Retinal pigment epithelial cell (primary cell): Measurements from ENCODE around the gene GRIA2.
"Not testable (repeated sequence)": the region's sequence is repeated elsewhere in the genome, so short reads cannot be mapped to it uniquely, and the experiment has no call there.

Experiments
- DNase-seq: peaks from one replicate; pipeline ENCODE4 v3.0.0-alpha.2; 2010; ENCODE audit warnings: low read depth
- H3K4me3 ChIP-seq: 2 replicates; pipeline ENCODE4 v1.5.1; 2011; ENCODE audit warnings: mild to moderate bottlenecking, low read length, control low read depth, moderate library complexity
- TF ChIP-seq, protein P1 (sequence below): conservative IDR thresholded peaks from 2 replicates; pipeline ENCODE4 v1.5.1; 2011; ENCODE audit warnings: low read depth, low read length, control low read depth, inconsistent platforms

Gene GRIA2

DNA sequence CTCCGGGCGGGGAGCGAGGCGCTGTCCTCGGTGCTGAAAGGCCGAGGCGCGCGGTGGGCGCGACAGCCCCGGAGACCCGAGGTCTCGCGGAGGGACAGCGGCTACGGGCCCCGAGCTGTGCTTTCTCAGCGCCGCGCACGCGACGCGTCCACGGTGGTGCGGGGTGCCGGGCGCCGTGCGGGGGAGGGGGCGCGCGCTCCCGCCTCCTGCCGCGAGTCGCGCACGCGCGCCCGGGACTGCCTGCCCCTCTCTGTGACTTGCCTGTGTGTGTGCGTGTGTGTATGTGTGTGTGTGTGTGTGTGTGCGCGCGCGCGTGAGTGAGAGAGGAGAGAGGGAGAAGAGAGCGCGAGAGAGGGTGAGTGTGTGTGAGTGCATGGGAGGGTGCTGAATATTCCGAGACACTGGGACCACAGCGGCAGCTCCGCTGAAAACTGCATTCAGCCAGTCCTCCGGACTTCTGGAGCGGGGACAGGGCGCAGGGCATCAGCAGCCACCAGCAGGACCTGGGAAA is at the start of gene GRIA2:
Gene GRIA2 (plus strand): TSS at position 358 of the 511 bp plus-strand sequence. CDS start 315 bp downstream, outside the sequence.
- peak within 1 kb of the TSS; percentile 80 for H3K4me3 ChIP-seq
- DNase-seq, result no peak
- TF ChIP-seq, protein P1, sequence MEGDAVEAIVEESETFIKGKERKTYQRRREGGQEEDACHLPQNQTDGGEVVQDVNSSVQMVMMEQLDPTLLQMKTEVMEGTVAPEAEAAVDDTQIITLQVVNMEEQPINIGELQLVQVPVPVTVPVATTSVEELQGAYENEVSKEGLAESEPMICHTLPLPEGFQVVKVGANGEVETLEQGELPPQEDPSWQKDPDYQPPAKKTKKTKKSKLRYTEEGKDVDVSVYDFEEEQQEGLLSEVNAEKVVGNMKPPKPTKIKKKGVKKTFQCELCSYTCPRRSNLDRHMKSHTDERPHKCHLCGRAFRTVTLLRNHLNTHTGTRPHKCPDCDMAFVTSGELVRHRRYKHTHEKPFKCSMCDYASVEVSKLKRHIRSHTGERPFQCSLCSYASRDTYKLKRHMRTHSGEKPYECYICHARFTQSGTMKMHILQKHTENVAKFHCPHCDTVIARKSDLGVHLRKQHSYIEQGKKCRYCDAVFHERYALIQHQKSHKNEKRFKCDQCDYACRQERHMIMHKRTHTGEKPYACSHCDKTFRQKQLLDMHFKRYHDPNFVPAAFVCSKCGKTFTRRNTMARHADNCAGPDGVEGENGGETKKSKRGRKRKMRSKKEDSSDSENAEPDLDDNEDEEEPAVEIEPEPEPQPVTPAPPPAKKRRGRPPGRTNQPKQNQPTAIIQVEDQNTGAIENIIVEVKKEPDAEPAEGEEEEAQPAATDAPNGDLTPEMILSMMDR, result no peak

DNA sequence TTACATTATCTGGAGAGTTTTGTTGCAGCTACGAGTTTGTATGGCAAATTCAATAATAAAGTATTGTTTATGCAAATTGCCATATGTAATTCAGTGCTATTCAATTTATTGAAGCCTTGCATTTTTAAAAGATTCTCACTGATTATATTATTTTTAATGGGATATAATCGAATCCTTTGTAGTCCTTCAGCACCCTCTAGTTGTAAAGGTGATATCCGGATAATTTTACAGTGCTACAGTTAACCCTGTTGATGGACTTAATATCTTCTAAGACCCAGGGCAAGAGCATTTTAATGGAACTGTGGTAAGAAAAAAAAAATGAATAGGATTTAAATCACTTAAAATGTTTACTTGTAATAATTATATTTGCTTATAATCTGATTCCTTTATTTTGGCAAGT is 48.5 kb upstream of the GRIA2 start:
- TF ChIP-seq, protein P1, result peak; percentile 35
- no peak overlapping the region for H3K4me3 ChIP-seq
- DNase-seq, result no peak

DNA sequence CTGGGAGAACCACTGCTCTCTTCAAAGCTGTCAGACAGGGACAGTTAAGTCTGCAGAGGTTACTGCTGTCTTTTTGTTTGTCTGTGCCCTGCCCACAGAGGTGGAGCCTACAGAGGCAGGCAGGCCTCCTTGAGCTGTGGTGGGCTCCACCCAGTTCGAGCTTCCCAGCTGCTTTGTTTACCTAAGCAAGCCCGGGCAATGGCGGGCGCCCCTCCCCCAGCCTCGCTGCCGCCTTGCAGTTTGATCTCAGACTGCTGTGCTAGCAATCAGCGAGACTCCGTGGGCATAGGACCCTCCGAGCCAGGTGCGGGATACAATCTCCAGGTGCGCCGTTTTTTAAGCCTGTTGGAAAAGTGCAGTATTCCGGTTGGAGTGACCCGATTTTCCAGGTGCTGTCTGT is 40.3 kb upstream of the GRIA2 start:
- not testable (repeated sequence) for H3K4me3 ChIP-seq, DNase-seq

DNA sequence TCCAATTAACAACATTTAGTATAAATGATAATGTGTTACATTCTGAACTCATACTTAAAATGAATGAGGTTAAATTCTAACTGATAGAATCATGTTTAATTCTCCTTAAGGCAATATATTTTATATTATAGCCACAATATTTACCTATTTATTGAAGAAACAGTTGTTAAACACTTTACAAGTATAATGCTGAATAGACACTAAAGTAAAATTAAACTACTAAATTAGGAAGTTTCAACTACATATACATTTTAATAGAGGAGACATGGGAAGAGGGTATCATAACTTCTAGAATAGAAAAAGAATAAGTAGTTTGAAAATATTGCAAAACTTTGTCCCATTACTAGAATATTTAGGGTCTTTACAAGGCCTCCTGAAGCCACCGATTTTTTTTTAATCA is 36.2 kb upstream of the GRIA2 start:
- TF ChIP-seq, protein P1, result no peak
- no peak for DNase-seq
- H3K4me3 ChIP-seq, result no peak overlapping the region

DNA sequence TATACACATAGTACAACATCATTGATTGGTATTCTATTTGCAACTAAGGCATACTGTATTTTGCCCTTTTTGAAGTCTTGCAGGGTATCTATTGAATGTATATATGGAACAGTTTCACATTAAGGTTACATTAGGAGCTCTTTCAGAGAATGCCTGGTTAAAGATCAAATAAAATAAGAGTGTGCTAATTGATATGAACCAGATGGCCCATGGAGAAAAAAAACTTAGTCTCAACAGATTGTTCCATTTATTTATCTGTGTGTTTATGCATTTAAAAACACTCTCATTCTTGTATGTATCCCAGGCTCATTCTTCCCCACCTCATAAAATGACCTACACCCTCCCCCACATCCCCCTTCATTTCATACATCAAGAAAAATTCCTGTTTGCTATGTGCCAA is 35.2 kb upstream of the GRIA2 start:
- TF ChIP-seq, protein P1, result no peak
- no peak for DNase-seq
- H3K4me3 ChIP-seq, result no peak overlapping the region

DNA sequence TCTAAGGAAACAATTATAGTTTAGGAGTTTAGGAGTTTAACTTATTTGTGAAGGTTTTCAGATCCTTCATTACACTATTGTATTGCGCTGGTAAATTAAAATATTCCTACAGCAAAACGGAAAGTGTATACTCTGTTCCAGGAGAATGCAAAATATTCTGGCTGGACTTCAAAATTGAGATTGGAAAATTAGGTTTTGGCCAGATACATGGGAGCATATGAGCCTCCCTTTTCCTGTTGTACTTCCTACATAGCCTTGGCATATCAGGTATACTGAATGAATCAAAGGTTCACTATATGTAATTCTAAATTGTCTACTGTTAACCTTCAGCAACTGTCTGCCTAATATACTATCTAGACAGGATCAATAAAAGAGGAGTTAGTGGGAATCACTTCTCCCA is 25.2 kb upstream of the GRIA2 start:
- DNase-seq, result no peak
- TF ChIP-seq, protein P1, result no peak
- no peak overlapping the region for H3K4me3 ChIP-seq

DNA sequence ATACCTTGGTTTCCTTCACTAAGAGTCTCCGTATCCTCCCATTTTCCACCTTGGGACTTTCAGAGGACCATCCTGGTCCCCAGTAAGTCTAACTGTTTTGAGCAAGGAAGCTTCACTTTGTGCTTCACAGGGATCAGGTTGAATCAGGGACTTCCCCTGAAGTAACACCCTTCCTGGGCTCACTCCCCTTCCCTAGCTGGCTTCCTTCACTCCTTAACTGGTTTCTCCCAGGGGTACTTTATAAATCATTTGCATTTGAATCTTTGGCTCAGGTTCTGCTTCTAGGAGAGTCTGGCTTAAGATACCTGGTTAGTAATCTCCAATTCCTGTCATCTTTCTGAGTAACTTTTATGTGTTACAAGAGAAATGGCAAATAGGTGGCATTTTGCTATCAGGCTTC is 24.5 kb upstream of the GRIA2 start:
- no peak for DNase-seq
- TF ChIP-seq, protein P1, result no peak
- H3K4me3 ChIP-seq, result no peak overlapping the region

DNA sequence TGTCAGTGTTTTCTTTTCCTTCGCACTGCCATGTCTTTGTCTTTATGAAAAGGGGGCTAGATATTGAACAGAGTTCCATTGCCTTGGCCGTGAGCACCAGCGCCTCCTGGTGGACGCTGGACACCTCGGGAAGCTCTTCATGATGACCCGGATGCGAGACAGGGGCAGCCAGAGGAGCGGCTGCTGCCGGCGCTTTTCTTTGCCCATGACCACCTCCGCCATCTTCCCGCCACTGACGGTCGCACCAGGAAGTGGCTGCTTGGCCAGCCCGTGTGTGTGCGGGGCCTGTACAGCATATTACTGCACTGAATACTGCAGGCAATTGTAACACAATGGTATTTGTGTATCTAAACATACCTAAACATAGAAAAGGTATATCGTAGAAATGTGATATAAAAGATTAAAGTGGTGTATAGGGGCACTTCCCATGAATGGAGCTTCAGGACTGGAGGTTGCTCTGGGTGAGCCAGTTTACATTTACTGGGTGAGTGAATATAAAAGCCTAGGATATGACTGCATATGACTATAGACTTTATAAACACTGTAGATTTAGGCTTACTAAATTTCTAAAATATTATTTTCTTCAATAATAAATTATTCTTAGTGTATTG is 15.8 kb upstream of the GRIA2 start:
- H3K4me3 ChIP-seq, result no peak overlapping the region
- TF ChIP-seq, protein P1, result peak; percentile 41
- DNase-seq, result no peak
